Calu3 (cell line): ENCODE measurements around the gene FSTL5. TPM values are rescaled to one million over a fixed set of nuclear protein-coding genes. Genes with fewer than 3 reads are reported as not detected.

Source experiments
- BruUV-seq: library from RNA; stranded (reverse); fragments of 400-500 nt; replicated peaks from 2 replicates; lab custom pipeline; 2021; lab: Mats Ljungman, UMichigan
- CTCF ChIA-PET: fragments of 300-600 bp; sonication (Branson Sonifier 250); formaldehyde crosslinking; loops from one replicate; lab custom pipeline; 2022; ENCODE audit warnings: antibody characterized with exemption; lab: Charles Lee
- DNase-seq: peaks from one replicate; pipeline ENCODE4 v3.0.0; 2022
- H3K27ac Mint-ChIP-seq: one replicate; pipeline ENCODE4 v1.8.0; 2022; ENCODE audit warnings: mixed read lengths; ENCODE audit not compliant: unreplicated experiment
- H3K27me3 Mint-ChIP-seq: one replicate; pipeline ENCODE4 v1.8.0; 2022; ENCODE audit warnings: mixed read lengths; ENCODE audit not compliant: unreplicated experiment
- H3K36me3 Mint-ChIP-seq: one replicate; pipeline ENCODE4 v1.8.0; 2022; ENCODE audit warnings: mild to moderate bottlenecking, moderate library complexity, mixed read lengths; ENCODE audit not compliant: insufficient read depth, unreplicated experiment
- H3K4me1 Mint-ChIP-seq: one replicate; pipeline ENCODE4 v1.8.0; 2022; ENCODE audit warnings: mild to moderate bottlenecking, low read depth, mixed read lengths; ENCODE audit not compliant: unreplicated experiment
- H3K4me3 Mint-ChIP-seq: one replicate; pipeline ENCODE4 v1.8.0; 2022; ENCODE audit warnings: mild to moderate bottlenecking, low read depth, moderate library complexity, mixed read lengths; ENCODE audit not compliant: unreplicated experiment
- H3K9me3 Mint-ChIP-seq: one replicate; pipeline ENCODE4 v1.8.0; 2022; ENCODE audit warnings: low read depth, mixed read lengths; ENCODE audit not compliant: unreplicated experiment
- intact Hi-C: fragments of 100-400 bp; cut with micrococcal nuclease; formaldehyde crosslinking; loops from one replicate; pipeline ENCODE4 v1.10.0; 2022; ENCODE audit not compliant: unreplicated experiment
- total RNA-seq: library from RNA; stranded (reverse); gene quantifications from 2 replicates; pipeline ENCODE4 v1.2.3, GENCODE V29; 2022
- TF ChIP-seq, protein P1 (sequence below): fragments of 200-600 bp; IDR thresholded peaks from one replicate; pipeline ENCODE4 v1.8.0; 2022; ENCODE audit warnings: antibody characterized with exemption; ENCODE audit not compliant: unreplicated experiment

Gene FSTL5
- total RNA-seq, 1 experiment from 2014 or later: not detected

DNA sequence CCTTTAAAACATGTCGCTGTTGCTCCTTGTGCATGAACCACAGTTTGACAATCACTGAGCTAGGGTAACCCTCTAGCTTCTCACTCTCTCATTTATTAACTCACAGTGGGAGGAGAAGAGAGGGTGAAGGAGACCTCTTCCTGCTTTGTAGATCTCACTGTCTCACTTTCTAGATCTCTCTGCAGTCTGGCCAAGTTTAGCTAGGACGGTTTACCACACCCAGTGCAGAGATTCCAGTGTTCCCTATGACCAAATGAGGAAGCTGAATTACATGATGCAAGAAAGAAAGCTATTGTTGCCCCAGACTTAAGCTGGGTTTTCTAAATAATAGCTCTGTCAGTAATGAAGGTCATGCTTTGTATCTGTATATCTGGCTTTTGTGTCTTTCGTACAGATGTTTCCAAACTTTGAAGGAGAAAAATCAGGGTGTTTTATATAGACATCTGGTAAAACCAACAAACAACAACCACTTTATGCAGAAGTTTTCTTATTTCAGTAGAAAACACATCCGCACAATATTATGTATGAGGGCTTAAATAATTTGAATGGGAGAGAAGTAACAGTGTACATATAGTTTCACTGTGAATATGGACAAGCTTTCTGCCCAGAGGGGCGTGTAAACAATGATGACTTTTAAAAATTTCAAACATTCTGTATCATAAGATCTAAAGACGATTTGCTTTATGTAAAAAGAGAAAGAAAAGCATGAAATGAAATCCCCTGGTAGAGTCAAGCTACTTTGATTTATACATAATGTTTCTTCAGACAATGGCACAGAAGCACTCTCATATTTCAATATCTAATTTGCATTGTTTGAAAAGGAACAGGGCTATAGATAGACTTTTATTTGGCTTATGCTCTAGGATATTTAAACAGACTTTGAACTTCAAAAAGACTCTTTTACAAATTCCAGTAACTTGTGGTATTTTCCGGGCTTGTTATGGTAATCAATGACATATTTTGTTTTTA is 582.3 kb downstream of the FSTL5 start:
- Mint-ChIP-seq H3K27me3 (no peaks in the 10 kb centered on the region), H3K36me3 (no peaks in the 10 kb centered on the region), H3K4me1 (peaks cover 21% of the 10 kb centered on the region), H3K27ac (peak overlapping the region; percentile 18), H3K9me3 (no peaks in the 10 kb centered on the region), H3K4me3 (no peak overlapping the region)
- DNase-seq: peak; percentile 4
- TF ChIP-seq, protein P1, sequence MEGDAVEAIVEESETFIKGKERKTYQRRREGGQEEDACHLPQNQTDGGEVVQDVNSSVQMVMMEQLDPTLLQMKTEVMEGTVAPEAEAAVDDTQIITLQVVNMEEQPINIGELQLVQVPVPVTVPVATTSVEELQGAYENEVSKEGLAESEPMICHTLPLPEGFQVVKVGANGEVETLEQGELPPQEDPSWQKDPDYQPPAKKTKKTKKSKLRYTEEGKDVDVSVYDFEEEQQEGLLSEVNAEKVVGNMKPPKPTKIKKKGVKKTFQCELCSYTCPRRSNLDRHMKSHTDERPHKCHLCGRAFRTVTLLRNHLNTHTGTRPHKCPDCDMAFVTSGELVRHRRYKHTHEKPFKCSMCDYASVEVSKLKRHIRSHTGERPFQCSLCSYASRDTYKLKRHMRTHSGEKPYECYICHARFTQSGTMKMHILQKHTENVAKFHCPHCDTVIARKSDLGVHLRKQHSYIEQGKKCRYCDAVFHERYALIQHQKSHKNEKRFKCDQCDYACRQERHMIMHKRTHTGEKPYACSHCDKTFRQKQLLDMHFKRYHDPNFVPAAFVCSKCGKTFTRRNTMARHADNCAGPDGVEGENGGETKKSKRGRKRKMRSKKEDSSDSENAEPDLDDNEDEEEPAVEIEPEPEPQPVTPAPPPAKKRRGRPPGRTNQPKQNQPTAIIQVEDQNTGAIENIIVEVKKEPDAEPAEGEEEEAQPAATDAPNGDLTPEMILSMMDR: no peak
- BruUV-seq: no TSS peak
- intact Hi-C loops: no loop called here
- CTCF ChIA-PET: no interaction called here

DNA sequence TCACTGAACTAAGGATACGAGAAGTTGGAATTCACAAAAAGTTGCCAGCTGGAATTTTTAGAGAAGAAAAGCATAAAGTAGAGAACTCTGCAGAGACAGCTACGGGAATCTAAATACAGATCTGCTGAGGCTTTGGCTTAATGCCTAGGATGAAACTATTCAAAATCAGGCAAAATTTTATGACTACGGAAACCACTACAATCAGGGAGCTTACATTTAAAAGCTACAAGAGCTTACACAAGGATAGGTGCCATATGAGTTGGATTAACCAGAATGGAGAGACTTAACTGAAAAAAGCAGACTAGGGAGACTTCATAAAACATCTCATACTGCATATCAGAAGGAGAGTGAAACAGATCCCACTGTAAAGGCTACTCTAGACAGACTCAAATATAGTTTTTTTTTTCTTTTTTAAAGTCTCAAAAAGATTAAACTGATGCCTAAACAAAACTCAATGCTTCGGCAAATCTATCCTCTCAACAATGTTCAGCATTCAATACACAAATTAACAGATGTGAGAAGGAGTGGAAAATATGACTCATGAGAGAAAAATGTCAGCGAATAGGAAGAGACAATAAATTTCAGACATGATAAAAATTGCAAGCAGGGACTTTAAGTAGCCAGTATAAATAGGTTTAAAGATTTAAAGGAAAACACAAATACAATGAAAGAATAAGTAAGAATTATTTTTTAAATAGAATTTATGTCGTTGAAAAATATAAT is 586.1 kb downstream of the FSTL5 start:
- peaks cover 28% of the 10 kb centered on the region for H3K4me1 Mint-ChIP-seq
- DNase-seq: no peak
- intact Hi-C loops: no loop called here
- H3K4me3 Mint-ChIP-seq: no peak overlapping the region
- no peaks in the 10 kb centered on the region for H3K9me3 Mint-ChIP-seq
- TF ChIP-seq, protein P1: no peak
- no TSS peak for BruUV-seq
- no peaks in the 10 kb centered on the region for H3K36me3 Mint-ChIP-seq
- CTCF ChIA-PET: no interaction called here
- peak overlapping the region; percentile 73 for H3K27ac Mint-ChIP-seq
- no peaks in the 10 kb centered on the region for H3K27me3 Mint-ChIP-seq

DNA sequence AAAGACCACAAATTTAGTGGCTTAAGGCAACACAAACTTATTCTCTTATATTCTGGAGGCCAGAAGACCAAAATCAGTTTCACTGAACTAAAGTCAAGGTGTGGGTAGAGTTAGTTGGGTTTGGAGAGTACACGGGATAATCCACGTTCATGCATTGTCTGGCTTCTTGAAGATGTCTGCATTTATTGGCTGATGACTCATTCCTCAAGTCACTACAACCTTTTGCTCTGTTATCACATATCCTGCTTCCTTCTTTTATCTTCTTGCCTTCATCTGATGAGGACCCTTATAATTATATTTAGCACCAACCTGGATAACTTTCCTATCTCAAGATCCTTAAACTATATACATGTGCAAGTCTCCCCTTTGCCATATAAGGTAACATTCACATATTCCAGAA is 590.0 kb downstream of the FSTL5 start:
- no peaks in the 10 kb centered on the region for H3K9me3 Mint-ChIP-seq
- H3K27ac Mint-ChIP-seq: no peak overlapping the region
- CTCF ChIA-PET: no interaction called here
- BruUV-seq: no TSS peak
- H3K27me3 Mint-ChIP-seq: no peaks in the 10 kb centered on the region
- no peaks in the 10 kb centered on the region for H3K36me3 Mint-ChIP-seq
- no peak overlapping the region for H3K4me3 Mint-ChIP-seq
- peaks cover 20% of the 10 kb centered on the region for H3K4me1 Mint-ChIP-seq
- no peak for DNase-seq
- TF ChIP-seq, protein P1: no peak
- intact Hi-C loops: no loop called here

DNA sequence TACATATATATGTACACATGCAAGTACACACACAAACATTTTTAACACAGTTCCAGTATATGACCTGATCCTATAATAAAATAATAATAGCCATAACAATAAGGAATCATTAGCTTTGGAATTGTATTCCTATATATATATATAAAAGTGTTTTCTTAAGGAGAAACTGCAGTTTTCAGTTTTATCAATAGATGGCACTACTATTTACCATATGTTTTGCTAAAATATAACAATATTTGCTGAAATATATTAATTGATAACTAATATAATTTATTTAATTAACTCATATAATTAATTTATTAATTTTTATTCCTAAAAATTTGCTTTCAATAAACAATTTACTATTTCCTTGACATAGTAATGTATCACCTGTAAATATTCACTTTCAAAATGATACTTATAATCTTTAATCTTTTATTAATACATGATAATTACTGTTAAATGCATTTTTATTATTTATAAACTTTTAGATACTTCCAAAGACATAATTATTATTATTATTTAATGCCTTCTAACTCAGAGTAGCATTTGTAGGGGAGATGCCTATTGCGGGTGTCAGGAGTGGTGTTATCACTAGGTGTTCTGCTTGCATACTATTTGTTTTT is 599.5 kb downstream of the FSTL5 start:
- CTCF ChIA-PET: interaction anchor here (0.8 kb wide), 1 partner anchor 24 kb away, joined by 3 read pairs; no protein-coding TSS in a partner anchor
- intact Hi-C loops: loop anchor here (2.0 to 10.0 kb wide), 5 partner anchors 78 to 890 kb away; partner anchors contain the start of gene FSTL5
- TF ChIP-seq, protein P1: no peak
- Mint-ChIP-seq H3K36me3 (no peaks in the 10 kb centered on the region), H3K27me3 (no peaks in the 10 kb centered on the region), H3K9me3 (no peaks in the 10 kb centered on the region), H3K4me1 (no peaks in the 10 kb centered on the region), H3K27ac (no peak overlapping the region), H3K4me3 (no peak overlapping the region)
- no peak for DNase-seq
- no TSS peak for BruUV-seq
